Gastrocnemius medialis (tissue), 4 donors: ENCODE data around the gene CA9.

ENCODE experiments used
- POLR2A ChIP-seq, 2 donors: fragments of 450-650 bp; IDR thresholded peaks; one replicate each; pipeline ENCODE4 v1.6.1; 2017; ENCODE audit warnings: antibody characterized with exemption in 2 of 2, mild to moderate bottlenecking in 2 of 2, moderate library complexity in 2 of 2
- TF ChIP-seq, protein P1 (sequence below), 5 experiments: fragments of 450-650 bp in 3 of 5; fragments of 200-600 bp in 2 of 5; sonication (generic) in 2 of 5; IDR thresholded peaks in 4 of 5; conservative IDR thresholded peaks in 1 of 5; 1 replicate in 4 of 5; 2 replicates in 1 of 5; pipeline ENCODE4 v1.5.1; 2016 to 2019; ENCODE audit warnings: antibody characterized with exemption in 5 of 5, mild to moderate bottlenecking in 3 of 5, moderate library complexity in 3 of 5

DNA sequence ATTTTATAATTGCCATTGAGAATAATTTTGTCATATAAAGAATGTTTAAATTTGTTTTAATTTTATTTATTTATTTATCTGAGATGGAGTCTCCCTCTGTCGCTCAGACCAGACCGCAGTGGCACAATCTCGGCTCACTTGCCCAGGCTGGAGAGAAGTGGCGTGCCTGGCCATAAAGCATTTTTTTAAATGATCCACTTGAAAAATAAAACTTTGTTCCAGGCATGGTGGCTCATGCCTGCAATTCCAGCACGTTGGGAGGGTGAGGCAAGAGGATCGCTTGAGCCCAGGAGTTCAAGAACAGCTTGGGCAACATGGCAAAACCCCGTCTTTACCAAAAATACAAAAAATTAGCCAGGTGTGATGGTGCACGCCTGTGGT, 20.9 kb upstream of the CA9 start:
- TF ChIP-seq, protein P1, sequence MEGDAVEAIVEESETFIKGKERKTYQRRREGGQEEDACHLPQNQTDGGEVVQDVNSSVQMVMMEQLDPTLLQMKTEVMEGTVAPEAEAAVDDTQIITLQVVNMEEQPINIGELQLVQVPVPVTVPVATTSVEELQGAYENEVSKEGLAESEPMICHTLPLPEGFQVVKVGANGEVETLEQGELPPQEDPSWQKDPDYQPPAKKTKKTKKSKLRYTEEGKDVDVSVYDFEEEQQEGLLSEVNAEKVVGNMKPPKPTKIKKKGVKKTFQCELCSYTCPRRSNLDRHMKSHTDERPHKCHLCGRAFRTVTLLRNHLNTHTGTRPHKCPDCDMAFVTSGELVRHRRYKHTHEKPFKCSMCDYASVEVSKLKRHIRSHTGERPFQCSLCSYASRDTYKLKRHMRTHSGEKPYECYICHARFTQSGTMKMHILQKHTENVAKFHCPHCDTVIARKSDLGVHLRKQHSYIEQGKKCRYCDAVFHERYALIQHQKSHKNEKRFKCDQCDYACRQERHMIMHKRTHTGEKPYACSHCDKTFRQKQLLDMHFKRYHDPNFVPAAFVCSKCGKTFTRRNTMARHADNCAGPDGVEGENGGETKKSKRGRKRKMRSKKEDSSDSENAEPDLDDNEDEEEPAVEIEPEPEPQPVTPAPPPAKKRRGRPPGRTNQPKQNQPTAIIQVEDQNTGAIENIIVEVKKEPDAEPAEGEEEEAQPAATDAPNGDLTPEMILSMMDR (IDR thresholded peaks at IDR 0.05 in 4 of 5, conservative IDR thresholded peaks at IDR 0.05 in 1 of 5): no peak
- TF ChIP-seq POLR2A (IDR thresholded peaks at IDR 0.05): no peak
